HepG2 (cell line): ENCODE data around the gene IRF7. TPM values are rescaled to one million over a fixed set of nuclear protein-coding genes. Genes with fewer than 3 reads are reported as not detected.

Source experiments
- ATAC-seq: fragments of 200-7000 bp; cut with Tn5 transposase; 3 replicates; pipeline ENCODE4 v1.9.1; 2020; ENCODE audit warnings: mild to moderate bottlenecking, moderate library complexity
- BruUV-seq: library from RNA; stranded (reverse); fragments of 400-500 nt; replicated peaks from 2 replicates; lab custom pipeline; 2021; lab: Mats Ljungman, UMichigan
- CTCF ChIA-PET: fragments of 300-600 bp; formaldehyde crosslinking; extraction: SDS; loops from one replicate; lab custom pipeline; 2021; ENCODE audit warnings: low total read pairs, inconsistent platforms, low intra/inter-chr PET ratio; lab: Yijun Ruan, JAX
- POLR2A ChIA-PET: fragments of 350-600 bp; sonication (Branson Sonifier 250); formaldehyde crosslinking; loops from one replicate; lab custom pipeline; 2020; ENCODE audit warnings: antibody characterized with exemption, inconsistent platforms; lab: Yijun Ruan, JAX
- DNase-seq: peaks from one replicate; pipeline ENCODE4 v3.0.0-alpha.2; 2015; ENCODE audit warnings: low spot score
- FAIRE-seq: peaks from 3 replicates; lab custom pipeline; 2011; peaks lifted over from hg19 to GRCh38; lab: Jason Lieb, UNC
- H2AFZ ChIP-seq: one replicate; pipeline ENCODE4 v1.6.1; 2011; ENCODE audit warnings: low read length, inconsistent platforms
- H3K27ac ChIP-seq: fragments of 300-600 bp; 3 replicates; pipeline ENCODE4 v1.8.0; 2011; ENCODE audit warnings: mixed run types, mild to moderate bottlenecking, mixed read lengths, low read length, inconsistent platforms; ENCODE audit not compliant: insufficient read depth; ENCODE audit errors: extremely low read length
- H3K27me3 ChIP-seq, 2 experiments: fragments of 200-600 bp in 1 of 2; 2 replicates in 1 of 2; 3 replicates in 1 of 2; pipeline versions ENCODE4 v1.6.0 to v1.8.0; 2011; ENCODE audit warnings: low read length in 2 of 2, mild to moderate bottlenecking in 2 of 2, moderate library complexity in 2 of 2, inconsistent platforms in 1 of 2; ENCODE audit not compliant: insufficient read depth in 2 of 2, control insufficient read depth in 1 of 2
- H3K36me3 ChIP-seq, 2 experiments: fragments of 200-600 bp in 1 of 2; replicated peaks in 1 of 2; 2 replicates in 1 of 2; 3 replicates in 1 of 2; pipeline versions ENCODE4 v1.5.1 to v1.8.0; 2011; ENCODE audit warnings: low read length in 2 of 2, inconsistent platforms in 1 of 2; ENCODE audit not compliant: insufficient read depth in 2 of 2, control insufficient read depth in 1 of 2
- H3K4me1 ChIP-seq: 2 replicates; pipeline ENCODE4 v1.5.1; 2012; ENCODE audit warnings: low read length, inconsistent platforms; ENCODE audit not compliant: insufficient read depth
- H3K4me2 ChIP-seq: 2 replicates; pipeline ENCODE4 v1.6.0; 2011; ENCODE audit warnings: low read depth, low read length, inconsistent platforms
- H3K4me3 ChIP-seq, 3 experiments: fragments of 200-600 bp in 1 of 3; sonication (generic), shearing (Covaris generic) in 1 of 3; replicated peaks in 1 of 3; 2 replicates each; pipeline ENCODE4 v1.5.1; 2011 to 2016; ENCODE audit warnings: low read length in 3 of 3, inconsistent platforms in 2 of 3, low read depth in 2 of 3, mild to moderate bottlenecking in 2 of 3, control low read depth in 1 of 3, mixed read lengths in 1 of 3; ENCODE audit not compliant: insufficient read depth in 1 of 3
- H3K79me2 ChIP-seq: one replicate; pipeline ENCODE4 v1.6.1; 2011; ENCODE audit warnings: low read length, inconsistent platforms; ENCODE audit not compliant: insufficient read depth
- H3K9ac ChIP-seq: 2 replicates; pipeline ENCODE4 v1.6.0; 2011; ENCODE audit warnings: mild to moderate bottlenecking, low read depth, low read length, inconsistent platforms; ENCODE audit not compliant: insufficient read depth
- H3K9me3 ChIP-seq: 2 replicates; pipeline ENCODE4 v1.5.1; 2012; ENCODE audit warnings: mild to moderate bottlenecking, low read length
- H4K20me1 ChIP-seq: 2 replicates; pipeline ENCODE4 v1.6.0; 2011; ENCODE audit warnings: inconsistent platforms, mild to moderate bottlenecking, low read length, moderate library complexity; ENCODE audit not compliant: insufficient read depth
- AGO2 ChIP-seq: fragments of 200-400 bp; formaldehyde crosslinking; optimal IDR thresholded peaks from 2 replicates; pipeline ENCODE3; 2017; ENCODE audit warnings: mild to moderate bottlenecking, low read depth, low read length, moderate library complexity
- CBX2 ChIP-seq, 2 experiments: fragments of 200-600 bp in 1 of 2; sonication (generic); formaldehyde crosslinking in 1 of 2; IDR thresholded peaks; 2 replicates each; pipeline versions ENCODE4 v1.7.0 to v1.8.1; 2018 to 2022; ENCODE audit warnings: low read depth in 2 of 2, low read length in 1 of 2, mild to moderate bottlenecking in 1 of 2, missing genetic modification reagents in 1 of 2
- KDM1A ChIP-seq: IDR thresholded peaks from 2 replicates; pipeline ENCODE4 v1.6.1; 2016; ENCODE audit warnings: missing compliant biosample characterization
- KLF13 ChIP-seq: sonication (generic); formaldehyde crosslinking; IDR thresholded peaks from 2 replicates; pipeline ENCODE4 v1.4.0; 2020; ENCODE audit warnings: mild to moderate bottlenecking, missing genetic modification reagents
- POLR2A ChIP-seq, 2 experiments: IDR thresholded peaks; 2 replicates each; pipeline ENCODE4 v1.6.1; 2011; ENCODE audit warnings: low read depth in 2 of 2, low read length in 2 of 2, mild to moderate bottlenecking in 1 of 2, moderate library complexity in 1 of 2; ENCODE audit not compliant: insufficient read depth in 1 of 2
- RBM22 ChIP-seq: fragments of 200-400 bp; formaldehyde crosslinking; optimal IDR thresholded peaks from 2 replicates; pipeline ENCODE3; 2017; ENCODE audit warnings: mild to moderate bottlenecking, low read length, moderate library complexity
- WGBS: methylation state at CpG from one replicate; pipeline ENCODE4 v1.1.6; 2017; ENCODE audit warnings: low lambda C conversion rate; 5-methylcytosine and 5-hydroxymethylcytosine counted together
- in situ Hi-C: cut with HindIII; loops from 2 replicates; pipeline ENCODE4 v1.10.0; 2017; ENCODE audit warnings: low pct_unique_long_range_greater_than_20kb; ENCODE audit not compliant: extremely low pct_ligation_motif_present
- intact Hi-C: fragments of 100-400 bp; cut with micrococcal nuclease; formaldehyde crosslinking; loops from one replicate; pipeline ENCODE4 v1.10.0; 2022; ENCODE audit not compliant: unreplicated experiment
- polyA plus RNA-seq, 8 experiments: library from polyadenylated mRNA; depleted of rRNA in 3 of 8; stranded (reverse) in 7 of 8; unstranded in 1 of 8; fragments of >200 nt; fragmentation: Illumina TruSeq in 4 of 8; extraction: Trizol in 4 of 8; gene quantifications; 2 replicates each; pipeline versions ENCODE4 v1.2.1 to v1.2.3, GENCODE V29; 2011 to 2016; ENCODE audit warnings: low read depth in 4 of 8, missing spikeins in 1 of 8, mixed read lengths in 1 of 8; ENCODE audit not compliant: insufficient read depth in 1 of 8
- total RNA-seq, 5 experiments: library from RNA; depleted of rRNA; stranded (reverse); fragments of >200 nt; fragmentation: Illumina TruSeq; extraction: Trizol; gene quantifications; 2 replicates each; pipeline ENCODE4 v1.2.3, GENCODE V29; 2016; ENCODE audit warnings: low read depth in 1 of 5
- TF ChIP-seq, protein P1 (sequence below): sonication (generic); formaldehyde crosslinking; conservative IDR thresholded peaks from 2 replicates; pipeline ENCODE4 v1.4.0; 2020; ENCODE audit warnings: missing genetic modification reagents
- TF ChIP-seq, protein P2 (sequence below): sonication (generic); formaldehyde crosslinking; IDR thresholded peaks from 2 replicates; pipeline ENCODE4 v1.8.0; 2022; ENCODE audit warnings: missing genetic modification reagents, mild to moderate bottlenecking, inconsistent platforms, borderline replicate concordance

Gene IRF7
- total and polyA plus RNA-seq, 2 of the 13 experiments (the other 11 are each of a cell fraction or from before 2014, with no cell fraction given): not detected

DNA sequence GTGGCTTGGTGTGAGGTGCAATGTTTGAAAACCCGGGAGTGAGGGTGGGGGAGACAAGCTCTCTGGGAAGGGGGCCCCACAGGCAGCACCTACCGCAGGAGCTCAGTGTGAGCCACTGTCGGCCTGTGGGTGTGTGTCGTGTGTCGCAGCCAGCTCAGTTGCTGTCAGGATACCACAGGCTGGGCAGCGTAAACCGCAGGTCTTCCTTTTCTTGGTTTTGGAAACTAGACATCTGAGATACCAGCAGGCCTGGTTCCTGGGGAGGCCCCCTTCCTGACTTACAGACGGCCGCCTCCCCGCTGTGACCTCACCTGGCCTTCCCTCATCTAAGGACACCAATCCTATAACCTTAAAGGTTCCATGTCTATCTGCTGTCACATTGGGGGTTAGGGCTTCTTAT lies 19.4 kb downstream of the IRF7 start:
- Histone ChIP-seq H4K20me1 (peaks cover 4% of the 10 kb centered on the region; the same call in 1 of the 2 replicates), H3K4me1 (peaks cover 12% of the 10 kb centered on the region), H3K4me2 (no peak overlapping the region), H3K9me3 (no peaks in the 10 kb centered on the region)
- CTCF ChIA-PET: no interaction called here
- POLR2A ChIA-PET: no interaction called here
- ATAC-seq (no peak), DNase-seq (no peak)
- 98% methylated on average over 5 of the region's 10 CpGs for WGBS
- no TSS peak for BruUV-seq
- in situ Hi-C loops: loop anchor here (5.0 kb wide), 1 partner anchor 39 kb away; no protein-coding TSS in a partner anchor
- intact Hi-C loops: no loop called here
- TF ChIP-seq, protein P1, sequence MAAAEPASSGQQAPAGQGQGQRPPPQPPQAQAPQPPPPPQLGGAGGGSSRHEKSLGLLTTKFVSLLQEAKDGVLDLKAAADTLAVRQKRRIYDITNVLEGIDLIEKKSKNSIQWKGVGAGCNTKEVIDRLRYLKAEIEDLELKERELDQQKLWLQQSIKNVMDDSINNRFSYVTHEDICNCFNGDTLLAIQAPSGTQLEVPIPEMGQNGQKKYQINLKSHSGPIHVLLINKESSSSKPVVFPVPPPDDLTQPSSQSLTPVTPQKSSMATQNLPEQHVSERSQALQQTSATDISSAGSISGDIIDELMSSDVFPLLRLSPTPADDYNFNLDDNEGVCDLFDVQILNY: no peak
- TF ChIP-seq, protein P2, sequence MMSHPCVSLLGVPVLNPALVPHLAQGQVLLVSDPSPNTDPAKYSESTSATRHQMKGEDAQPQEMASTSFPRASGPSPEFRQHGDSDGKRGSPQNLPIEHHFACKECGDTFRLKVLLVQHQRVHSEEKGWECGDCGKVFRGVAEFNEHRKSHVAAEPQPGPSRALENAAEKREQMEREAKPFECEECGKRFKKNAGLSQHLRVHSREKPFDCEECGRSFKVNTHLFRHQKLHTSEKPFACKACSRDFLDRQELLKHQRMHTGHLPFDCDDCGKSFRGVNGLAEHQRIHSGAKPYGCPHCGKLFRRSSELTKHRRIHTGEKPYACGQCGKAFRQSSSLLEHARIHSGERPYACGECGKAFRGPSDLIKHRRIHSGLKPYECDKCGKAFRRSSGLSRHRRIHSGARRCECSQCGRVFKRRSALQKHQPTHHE: no peak
- TF ChIP-seq, all 625 proteins: peak for 0
- Histone ChIP-seq H3K9ac (no peak overlapping the region), H2AFZ (no peak overlapping the region), H3K79me2 (peaks cover 5% of the 10 kb centered on the region), H3K36me3 (peaks cover 48 to 84% of the 10 kb centered on the region in 2 experiments), H3K27ac (no peak overlapping the region), H3K27me3 (no peaks in the 10 kb centered on the region), H3K4me3 (no peak overlapping the region)
- FAIRE-seq: no peak

GRCh38 chr11:595400-595799 lies 20.4 kb downstream of the IRF7 start:
- no peaks in the 10 kb centered on the region for H3K27me3 ChIP-seq
- no peak overlapping the region for H3K4me3 ChIP-seq
- intact Hi-C loops: no loop called here
- no peak overlapping the region for H2AFZ ChIP-seq
- BruUV-seq: no TSS peak
- no peak overlapping the region for H3K9ac ChIP-seq
- TF ChIP-seq KDM1A (CRISPR knock-in tag) (no peak), CBX2 (IDR thresholded peaks at IDR 0.05; ENCODE audit: low read depth, low read length) (no peak), CBX2 (CRISPR knock-in tag; IDR thresholded peaks at IDR 0.05; ENCODE audit: low read depth) (no peak), POLR2A (IDR thresholded peaks at IDR 0.05; ENCODE audit: insufficient read depth in 1 of 2, low read depth in 2 of 2, low read length in 2 of 2) (0 out of 4 replicates have a peak, but pooled peaks of 1 of the 2 experiments have one; percentile 10), RBM22 (peak; percentile 36), AGO2 (peak; percentile 52), KLF13 (CRISPR knock-in tag) (no peak)
- ATAC-seq: no peak
- CTCF ChIA-PET: no interaction called here
- FAIRE-seq: no peak
- H3K4me2 ChIP-seq: no peak overlapping the region
- H3K9me3 ChIP-seq: no peaks in the 10 kb centered on the region
- H4K20me1 ChIP-seq: peaks cover 4% of the 10 kb centered on the region; the same call in 1 of the 2 replicates
- POLR2A ChIA-PET: interaction anchor here (0.6 kb wide), 1 partner anchor 89 kb away, joined by 4 read pairs; no protein-coding TSS in a partner anchor
- 100% methylated on average over 4 of the region's 10 CpGs for WGBS
- no peak for DNase-seq
- in situ Hi-C loops: loop anchor here (5.0 kb wide), 1 partner anchor 38 kb away; no protein-coding TSS in a partner anchor
- H3K36me3 ChIP-seq: peaks cover 49 to 88% of the 10 kb centered on the region in 2 experiments
- no peak overlapping the region for H3K27ac ChIP-seq
- H3K79me2 ChIP-seq: peaks cover 8% of the 10 kb centered on the region
- peaks cover 12% of the 10 kb centered on the region for H3K4me1 ChIP-seq
